GM19193 (cell line): ENCODE results near the gene PIGC.

Experiments used
- POLR2A ChIP-seq: IDR thresholded peaks from 4 replicates; pipeline ENCODE4 v1.6.1; 2011; ENCODE audit not compliant: insufficient read depth, insufficient read length; ENCODE audit errors: extremely low read depth

The PIGC gene

GRCh38 chr1:172425339-172425738 is 18.5 kb downstream of the PIGC start:
- no peak for TF ChIP-seq POLR2A

- no peak for TF ChIP-seq POLR2A
Observed at GRCh38 chr1:172423336-172423735, 20.5 kb downstream of the PIGC start.

- no peak for TF ChIP-seq POLR2A
Observed at GRCh38 chr1:172421974-172422604, 21.8 kb downstream of the PIGC start.

- TF ChIP-seq POLR2A, result no peak
Observed at GRCh38 chr1:172420385-172420784, 23.5 kb downstream of the PIGC start, which contains the start of gene C1orf105. Gene C1orf105 (plus strand): TSS chr1:172420685. CDS start chr1:172420886, 201 bp downstream.

GRCh38 chr1:172417557-172417956 is 26.3 kb downstream of the PIGC start:
- TF ChIP-seq POLR2A, result no peak

GRCh38 chr1:172416496-172417035 is 27.3 kb downstream of the PIGC start:
- no peak for TF ChIP-seq POLR2A

- TF ChIP-seq POLR2A, result no peak
Observed at GRCh38 chr1:172414331-172414730, 29.5 kb downstream of the PIGC start.

- no peak for TF ChIP-seq POLR2A
Observed at GRCh38 chr1:172411791-172412338, 32.0 kb downstream of the PIGC start.

- no peak for TF ChIP-seq POLR2A
Observed at GRCh38 chr1:172410027-172410426, 33.8 kb downstream of the PIGC start.

GRCh38 chr1:172408958-172409357 is 34.9 kb downstream of the PIGC start:
- TF ChIP-seq POLR2A, result no peak

GRCh38 chr1:172406968-172407367 is 36.9 kb downstream of the PIGC start:
- no peak for TF ChIP-seq POLR2A

- no peak for TF ChIP-seq POLR2A
Observed at GRCh38 chr1:172405912-172406311, 38.0 kb downstream of the PIGC start.

GRCh38 chr1:172404121-172404520 is 39.7 kb downstream of the PIGC start:
- no peak for TF ChIP-seq POLR2A

GRCh38 chr1:172402878-172403569 is 40.8 kb downstream of the PIGC start:
- no peak for TF ChIP-seq POLR2A

GRCh38 chr1:172401892-172402291 is 42.0 kb downstream of the PIGC start:
- TF ChIP-seq POLR2A, result no peak

GRCh38 chr1:172401477-172401876 is 42.4 kb downstream of the PIGC start:
- no peak for TF ChIP-seq POLR2A
